Measurements from ENCODE around the gene LRRK2. TPM values are rescaled to one million over a fixed set of nuclear protein-coding genes. Genes with fewer than 3 reads are reported as not detected.

LRRK2 gene
- total RNA-seq, 4 donors from 2014 or later: 9.0 to 55.6 (median 15.4) TPM

GRCh38 chr12:40198601-40199000, 26.2 kb upstream of the LRRK2 start:
- DNase-seq (ENCODE audit: low spot score): no peak
- no peak for TF ChIP-seq CTCF (IDR thresholded peaks at IDR 0.05)
- ATAC-seq (ENCODE audit: low FRiP score): no peak

- no peak for ATAC-seq (ENCODE audit: low FRiP score)
- TF ChIP-seq CTCF (IDR thresholded peaks at IDR 0.05): no peak
- no peak for DNase-seq (ENCODE audit: low spot score)
These were observed 22.4 kb upstream of the LRRK2 start for GRCh38 chr12:40202095-40203059.

- DNase-seq (ENCODE audit: low spot score) (no peak), ATAC-seq (ENCODE audit: low FRiP score) (no peak)
- TF ChIP-seq CTCF (IDR thresholded peaks at IDR 0.05): no peak
These were observed 21.8 kb upstream of the LRRK2 start for GRCh38 chr12:40203060-40203430.

- ATAC-seq (ENCODE audit: low FRiP score): no peak
- TF ChIP-seq CTCF (IDR thresholded peaks at IDR 0.05): no peak
- DNase-seq (ENCODE audit: low spot score): no peak
These were observed 20.5 kb upstream of the LRRK2 start for GRCh38 chr12:40204337-40204736.

GRCh38 chr12:40207551-40207950, 17.2 kb upstream of the LRRK2 start:
- no peak for DNase-seq (ENCODE audit: low spot score)

GRCh38 chr12:40208707-40209446, 15.9 kb upstream of the LRRK2 start:
- TF ChIP-seq CTCF (IDR thresholded peaks at IDR 0.05): no peak
- DNase-seq (ENCODE audit: low spot score): no peak
- ATAC-seq (ENCODE audit: low FRiP score): no peak

More at GRCh38 chr12:40207551-40207950, 17.2 kb upstream of the LRRK2 start:
- ATAC-seq (ENCODE audit: low FRiP score): no peak
- TF ChIP-seq CTCF (IDR thresholded peaks at IDR 0.05): no peak
